Activated CD4-positive, alpha-beta T cell treated with anti-CD3 and anti-CD28 coated beads, Interleukin-2, Interleukin-4, amounts not matched to agents 100 ng/mL and 50 ng/mL, durations not matched to agents 16 hours and 8 hours (primary cell): ENCODE measurements around the gene WDR4.
"Not testable (repeated sequence)": the region's sequence is repeated elsewhere in the genome, so short reads cannot be mapped to it uniquely, and the experiment has no call there.

Source experiments
- DNase-seq: peaks from one replicate; pipeline ENCODE4 v3.0.0-alpha.2; 2020; ENCODE audit warnings: low spot score

WDR4 gene

DNA sequence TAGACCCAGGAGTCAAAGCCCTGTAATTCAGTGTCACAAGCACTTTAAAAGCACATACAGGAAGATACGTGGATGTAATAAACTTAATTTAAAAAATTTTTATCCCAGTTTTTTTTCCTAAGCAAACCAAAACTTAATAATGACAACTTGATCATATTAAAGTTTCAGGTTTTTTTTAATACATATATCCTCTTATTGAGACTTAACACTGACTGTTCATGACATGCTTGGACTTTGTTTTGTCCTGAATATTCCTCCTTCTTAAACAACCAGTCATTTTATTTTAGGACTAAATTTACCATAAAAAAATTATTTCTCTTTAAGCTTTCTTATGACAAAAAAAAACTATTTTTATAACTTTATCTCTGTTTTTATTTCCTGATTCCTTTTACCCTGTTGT is 64.1 kb downstream of the WDR4 start:
- no peak for DNase-seq

DNA sequence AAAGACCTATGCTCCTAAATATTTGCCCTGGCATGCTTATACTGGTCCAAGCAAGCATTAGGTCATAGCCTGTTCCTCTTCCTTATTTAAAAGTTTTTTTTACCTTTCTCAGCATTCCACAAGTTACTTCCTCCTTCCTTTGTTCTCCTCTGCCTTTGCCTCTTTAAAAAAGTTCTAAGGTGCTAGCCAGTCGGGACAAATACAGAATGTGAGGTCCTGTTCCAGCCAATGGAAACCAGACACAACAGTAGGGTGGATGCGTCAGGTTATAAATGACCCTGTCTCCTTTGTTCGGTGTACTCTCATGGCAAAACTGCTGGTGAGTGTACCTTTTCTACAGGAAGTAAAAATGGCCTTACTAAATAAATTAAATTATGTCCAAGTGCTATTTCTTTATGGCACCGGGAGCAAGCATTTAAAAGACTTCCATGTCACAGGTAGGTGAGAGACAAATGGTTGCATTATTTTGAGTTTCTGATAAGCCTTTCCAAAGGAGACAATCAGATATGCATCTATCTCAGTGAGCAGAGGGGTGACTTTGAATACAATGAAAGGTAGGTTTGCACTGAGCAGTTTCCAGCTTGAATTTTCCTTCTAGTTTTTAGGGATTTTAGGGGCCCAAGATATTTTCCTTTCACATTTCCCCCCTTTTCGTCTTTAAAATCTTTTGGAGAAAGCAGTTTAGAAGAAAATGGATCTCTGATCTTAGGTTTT is 66.7 kb downstream of the WDR4 start:
- DNase-seq = not testable (repeated sequence)

- DNase-seq = no peak
Observed at GRCh38 chr21:42811960-42812359, 67.4 kb downstream of the WDR4 start.

GRCh38 chr21:42809577-42810475 is 69.5 kb downstream of the WDR4 start:
- no peak for DNase-seq

- no peak for DNase-seq
Observed at GRCh38 chr21:42809171-42809570, 70.2 kb downstream of the WDR4 start.

GRCh38 chr21:42807938-42808613 is 71.3 kb downstream of the WDR4 start:
- no peak for DNase-seq

DNA sequence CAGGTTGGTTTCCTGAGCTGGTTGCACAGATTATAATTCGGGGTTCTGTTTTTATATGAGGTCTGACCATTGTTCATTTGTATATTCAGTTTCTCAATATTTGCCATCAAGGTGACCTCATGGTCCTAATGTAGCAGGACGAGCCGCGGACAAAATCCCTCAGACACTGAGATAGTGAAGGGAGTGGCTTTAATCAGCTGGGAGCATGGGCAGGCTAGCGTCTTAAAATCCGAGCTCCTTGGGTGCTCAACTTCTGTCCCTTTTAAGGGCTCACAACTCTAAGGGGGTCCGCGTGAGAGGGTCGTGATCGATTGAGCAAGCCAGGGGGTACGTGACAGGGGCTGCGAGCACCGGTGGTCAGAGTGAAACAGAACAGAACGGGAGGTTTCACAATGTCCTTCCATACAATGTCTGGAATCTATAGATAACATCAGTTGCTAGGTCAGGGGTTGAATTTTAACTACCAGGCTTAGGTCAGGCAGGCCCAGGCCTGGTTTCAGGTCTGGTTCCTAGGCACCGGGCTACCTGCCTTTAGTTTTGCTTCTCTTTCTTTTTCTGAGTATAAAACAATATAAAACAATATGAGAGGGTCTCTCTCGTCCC is 71.9 kb downstream of the WDR4 start:
- not testable (repeated sequence) for DNase-seq

DNA sequence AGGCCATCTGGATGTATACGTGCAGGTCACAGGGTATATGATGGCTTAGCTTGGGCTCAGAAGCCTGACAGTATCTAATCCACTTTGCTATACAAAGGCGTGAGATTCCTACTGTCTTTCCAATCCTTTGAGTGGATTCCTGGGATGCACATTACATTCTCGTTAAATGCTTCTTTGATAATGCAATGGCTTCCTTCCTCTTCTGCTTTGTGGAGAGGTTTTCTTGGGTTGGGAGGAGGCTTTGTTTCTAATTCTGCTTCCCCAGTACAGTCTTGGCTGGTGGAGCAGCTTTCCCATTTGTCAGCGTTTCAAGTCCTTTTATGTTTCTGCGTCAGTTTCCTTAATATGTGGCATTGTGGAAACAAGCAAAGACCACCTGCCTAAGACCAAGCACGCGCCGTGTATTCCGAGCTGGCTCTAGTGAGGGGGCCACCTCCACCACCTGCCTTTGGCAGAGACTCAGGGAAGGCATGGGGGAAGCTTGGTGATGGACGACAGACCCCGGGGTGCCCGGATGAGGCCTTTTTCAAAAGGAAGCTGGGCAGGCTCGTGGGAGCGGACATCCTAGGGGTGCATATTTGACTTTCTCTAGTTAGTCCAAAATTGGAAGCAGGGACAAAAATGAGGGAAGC is 72.7 kb downstream of the WDR4 start:
- no peak for DNase-seq

DNA sequence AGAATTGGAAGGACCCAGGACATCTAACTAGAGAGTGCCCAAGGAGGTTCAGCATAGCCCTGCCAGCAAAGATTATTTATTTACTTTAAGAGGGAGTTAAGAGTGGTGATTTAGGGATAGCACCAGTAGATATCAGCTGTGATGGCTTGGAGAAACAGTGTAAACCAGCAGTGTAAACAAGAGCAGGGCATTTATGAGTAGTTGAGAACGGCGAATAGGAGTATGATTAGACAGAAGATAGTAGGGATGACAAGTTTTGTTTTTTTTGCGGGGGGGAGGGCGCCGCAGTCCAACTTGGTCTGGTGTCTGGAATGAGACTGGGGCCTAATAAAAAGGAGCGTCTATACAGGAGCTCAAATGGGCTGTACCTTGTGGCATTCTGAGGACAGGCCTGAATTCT is 77.7 kb downstream of the WDR4 start:
- DNase-seq = not testable (repeated sequence)

DNA sequence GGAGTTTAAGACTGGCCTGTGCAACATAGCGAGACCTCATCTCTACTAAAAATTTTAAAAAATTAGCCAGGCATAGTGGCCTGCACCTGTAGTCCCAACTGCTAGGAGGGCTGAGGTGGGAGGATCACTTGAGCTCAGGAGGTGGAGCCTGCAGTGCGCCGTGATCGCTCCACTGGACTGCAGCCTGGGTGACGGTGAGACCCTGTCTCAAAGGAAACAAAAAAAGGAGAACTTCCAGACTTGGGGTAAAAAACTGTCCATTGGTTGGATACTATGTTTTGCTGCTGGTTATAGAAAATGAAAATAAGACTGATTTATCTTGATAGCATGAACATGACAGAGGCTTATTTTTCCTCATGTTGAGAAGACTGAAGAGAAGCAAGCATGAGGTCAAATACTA is 79.4 kb downstream of the WDR4 start:
- no peak for DNase-seq

GRCh38 chr21:42799516-42799915 is 79.8 kb downstream of the WDR4 start:
- peak; percentile 72 for DNase-seq
